IMR-90 (cell line): Measurements from ENCODE around the gene L3HYPDH. TPM values are rescaled to one million over a fixed set of nuclear protein-coding genes. Genes with fewer than 3 reads are reported as not detected.

Source experiments
- ATAC-seq: fragments of 200-7000 bp; cut with Tn5 transposase; 2 replicates; pipeline ENCODE4 v1.9.1; 2020; ENCODE audit warnings: low read depth, mild to moderate bottlenecking, moderate library complexity
- BruUV-seq: library from RNA; stranded (reverse); fragments of 400-500 nt; replicated peaks from 2 replicates; lab custom pipeline; 2021; lab: Mats Ljungman, UMichigan
- CTCF ChIA-PET: fragments of 300-600 bp; formaldehyde crosslinking; extraction: SDS; loops from one replicate; lab custom pipeline; 2021; ENCODE audit warnings: antibody characterized with exemption; lab: Yijun Ruan, JAX
- POLR2A ChIA-PET: fragments of 300-600 bp; sonication (Branson Sonifier 250); formaldehyde crosslinking; loops from one replicate; lab custom pipeline; 2022; ENCODE audit warnings: antibody characterized with exemption; ENCODE audit not compliant: unreplicated experiment; lab: Charles Lee
- DNase-seq: peaks from one replicate; pipeline ENCODE4 v3.0.0; 2013
- H2AFZ ChIP-seq: replicated peaks from 2 replicates; pipeline ENCODE3; 2013; ENCODE audit warnings: low read length, mild to moderate bottlenecking; ENCODE audit not compliant: poor library complexity
- H2AK5ac ChIP-seq: 2 replicates; pipeline ENCODE4 v1.6.1; 2013; ENCODE audit warnings: low read depth, low read length, inconsistent platforms
- H2AK9ac ChIP-seq: replicated peaks from 2 replicates; pipeline ENCODE3; 2013; ENCODE audit warnings: mild to moderate bottlenecking, low read depth, low read length, moderate library complexity; ENCODE audit not compliant: poor library complexity
- H2BK120ac ChIP-seq: 2 replicates; pipeline ENCODE4 v1.6.1; 2013; ENCODE audit warnings: low read depth, low read length, inconsistent platforms
- H2BK15ac ChIP-seq: 3 replicates; pipeline ENCODE4 v1.6.1; 2013; ENCODE audit warnings: low read depth, low read length, inconsistent platforms
- H2BK20ac ChIP-seq: 2 replicates; pipeline ENCODE4 v1.6.1; 2013; ENCODE audit warnings: low read depth, mild to moderate bottlenecking, inconsistent platforms, low read length, moderate library complexity
- H2BK5ac ChIP-seq: 2 replicates; pipeline ENCODE4 v1.6.1; 2013; ENCODE audit warnings: mild to moderate bottlenecking, low read depth, low read length, inconsistent platforms; ENCODE audit not compliant: poor library complexity, severe bottlenecking
- H3K14ac ChIP-seq: replicated peaks from 2 replicates; pipeline ENCODE4 v1.6.1; 2013; ENCODE audit warnings: low read depth, low read length, inconsistent platforms
- H3K18ac ChIP-seq: 2 replicates; pipeline ENCODE4 v1.6.1; 2013; ENCODE audit warnings: low read depth, low read length, control low read depth
- H3K23ac ChIP-seq: 2 replicates; pipeline ENCODE4 v1.6.1; 2013; ENCODE audit warnings: low read depth, low read length, inconsistent platforms
- H3K27ac ChIP-seq: 2 replicates; pipeline ENCODE4 v1.5.1; 2013; ENCODE audit warnings: mild to moderate bottlenecking, control low read depth, low read length; ENCODE audit not compliant: insufficient read depth
- H3K27me3 ChIP-seq: 2 replicates; pipeline ENCODE4 v1.6.1; 2013; ENCODE audit warnings: low read length; ENCODE audit not compliant: control insufficient read depth, insufficient read depth
- H3K36me3 ChIP-seq: 2 replicates; pipeline ENCODE4 v1.6.1; 2013; ENCODE audit warnings: low read length, mixed read lengths; ENCODE audit not compliant: control insufficient read depth, insufficient read depth
- H3K4ac ChIP-seq: 2 replicates; pipeline ENCODE4 v1.6.1; 2013; ENCODE audit warnings: low read depth, low read length, inconsistent platforms
- H3K4me1 ChIP-seq: 2 replicates; pipeline ENCODE4 v1.6.1; 2013; ENCODE audit warnings: low read length, mixed read lengths; ENCODE audit not compliant: control insufficient read depth, insufficient read depth
- H3K4me2 ChIP-seq: 2 replicates; pipeline ENCODE4 v1.6.1; 2013; ENCODE audit warnings: low read depth, mild to moderate bottlenecking, control low read depth, low read length, moderate library complexity
- H3K4me3 ChIP-seq: 2 replicates; pipeline ENCODE4 v1.5.1; 2013; ENCODE audit warnings: low read depth, mild to moderate bottlenecking, control low read depth, low read length, moderate library complexity; ENCODE audit not compliant: insufficient read depth
- H3K56ac ChIP-seq: 2 replicates; pipeline ENCODE4 v1.6.1; 2013; ENCODE audit warnings: low read length, inconsistent platforms; ENCODE audit not compliant: insufficient read depth; ENCODE audit errors: extremely low read depth
- H3K79me1 ChIP-seq, 2 experiments: 2 replicates each; pipeline ENCODE4 v1.6.1; 2013; ENCODE audit warnings: low read length in 2 of 2, inconsistent platforms in 1 of 2, low read depth in 1 of 2
- H3K9ac ChIP-seq: 2 replicates; pipeline ENCODE4 v1.6.1; 2013; ENCODE audit warnings: low read depth, low read length, control low read depth
- H3K9me1 ChIP-seq: 2 replicates; pipeline ENCODE4 v1.6.1; 2013; ENCODE audit warnings: low read length, inconsistent platforms; ENCODE audit not compliant: insufficient read depth
- H3K9me3 ChIP-seq: 2 replicates; pipeline ENCODE4 v1.6.1; 2013; ENCODE audit warnings: low read length; ENCODE audit not compliant: control insufficient read depth, insufficient read depth
- H4K20me1 ChIP-seq: 2 replicates; pipeline ENCODE4 v1.6.1; 2013; ENCODE audit warnings: low read length, inconsistent platforms; ENCODE audit not compliant: insufficient read depth
- H4K5ac ChIP-seq: 2 replicates; pipeline ENCODE4 v1.6.1; 2013; ENCODE audit warnings: mild to moderate bottlenecking, low read depth, low read length, control low read depth
- H4K8ac ChIP-seq, 2 experiments: 2 replicates each; pipeline ENCODE4 v1.6.1; 2013; ENCODE audit warnings: low read depth in 2 of 2, low read length in 2 of 2, control low read depth in 1 of 2, inconsistent platforms in 1 of 2
- H4K91ac ChIP-seq: 2 replicates; pipeline ENCODE4 v1.6.1; 2013; ENCODE audit warnings: low read depth, low read length, inconsistent platforms; ENCODE audit not compliant: insufficient read depth
- CHD1 ChIP-seq: IDR thresholded peaks from 2 replicates; pipeline ENCODE4 v1.6.1; 2012; ENCODE audit warnings: low read depth, low read length, improper control_type of control experiment
- CTCF ChIP-seq: conservative IDR thresholded peaks from 2 replicates; pipeline ENCODE4 v1.5.1; 2012; ENCODE audit warnings: mild to moderate bottlenecking, low read depth, low read length, improper control_type of control experiment
- FOS ChIP-seq: fragments of 150-350 bp; IDR thresholded peaks from 2 replicates; pipeline ENCODE4 v1.6.1; 2016; ENCODE audit warnings: low read depth, low read length
- MAFK ChIP-seq: IDR thresholded peaks from 2 replicates; pipeline ENCODE4 v1.6.1; 2012; ENCODE audit warnings: low read depth, low read length, improper control_type of control experiment
- POLR2A ChIP-seq: IDR thresholded peaks from 2 replicates; pipeline ENCODE4 v1.6.1; 2012; ENCODE audit warnings: mild to moderate bottlenecking, low read depth, low read length
- RCOR1 ChIP-seq: IDR thresholded peaks from 2 replicates; pipeline ENCODE4 v1.6.1; 2012; ENCODE audit warnings: mild to moderate bottlenecking, low read length, improper control_type of control experiment; ENCODE audit not compliant: insufficient replicate concordance
- SMC3 ChIP-seq: fragments of 150-350 bp; IDR thresholded peaks from 2 replicates; pipeline ENCODE4 v1.6.1; 2016; ENCODE audit warnings: low read depth, mild to moderate bottlenecking, antibody characterized with exemption, low read length, moderate library complexity
- WGBS, 2 experiments: methylation state at CpG; one replicate each; pipeline versions ENCODE4 v1.1.5 to v1.1.7; 2013; ENCODE audit warnings: missing lambda C conversion rate in 2 of 2; ENCODE audit not compliant: insufficient read length in 1 of 2; ENCODE audit errors: extremely low coverage in 2 of 2; 5-methylcytosine and 5-hydroxymethylcytosine counted together
- dilution Hi-C: fragments of 300-500 bp; cut with HindIII; formaldehyde crosslinking; loops from one replicate; pipeline ENCODE4 v1.14.3; 2018; ENCODE audit warnings: low sequenced_read_pairs; ENCODE audit not compliant: unreplicated experiment
- in situ Hi-C: fragments of 300-500 bp; cut with MboI; formaldehyde crosslinking; loops from 3 replicates; pipeline ENCODE4 v1.14.3; 2019; ENCODE audit warnings: low sequenced_read_pairs, inconsistent platforms, mixed read lengths
- intact Hi-C: fragments of 100-400 bp; cut with micrococcal nuclease; formaldehyde crosslinking; loops from 2 replicates; pipeline ENCODE4 v1.10.0; 2022
- polyA plus RNA-seq, 3 experiments: library from polyadenylated mRNA; depleted of rRNA; stranded (reverse); fragments of >200 nt; gene quantifications; 2 replicates each; pipeline ENCODE4 v1.2.3, GENCODE V29; 2012; ENCODE audit warnings: low replicate concordance in 1 of 3
- total RNA-seq: library from RNA; depleted of rRNA; stranded (reverse); fragments of >200 nt; gene quantifications from 2 replicates; pipeline ENCODE4 v1.2.3, GENCODE V29; 2012

L3HYPDH gene
- total and polyA plus RNA-seq, 2 of the 4 experiments (the other 2 are of a cell fraction): 40.9 to 49.1 TPM

- H3K23ac ChIP-seq: peak overlapping the region; percentile 76; the same call in 1 of the 2 replicates
- ATAC-seq: no peak
- H3K9me3 ChIP-seq: no peaks in the 10 kb centered on the region
- TF ChIP-seq CHD1 (no peak), SMC3 (no peak), POLR2A (no peak), FOS (no peak), CTCF (no peak), RCOR1 (no peak), MAFK (no peak)
- H3K4me3 ChIP-seq: no peak overlapping the region
- H2AK9ac ChIP-seq: no peak overlapping the region
- in situ Hi-C loops: loop anchor here (25.0 kb wide), 1 partner anchor 607 kb away; the partner anchor contains the start of gene PCNX4
- H3K4me2 ChIP-seq: peak overlapping the region; percentile 85
- no peak overlapping the region for H3K27ac ChIP-seq
- dilution Hi-C loops: no loop called here
- WGBS, 2 experiments: no CpG with 5 or more reads among the region's 1 CpG
- CTCF ChIA-PET: no interaction called here
- H4K8ac ChIP-seq: peak overlapping the region; percentile 20 to 22; a peak in 1 of 4 replicates
- H4K20me1 ChIP-seq: peaks cover 20% of the 10 kb centered on the region; the same call in 1 of the 2 replicates
- DNase-seq: no peak
- peak overlapping the region; percentile 68; the same call in 1 of the 2 replicates for H2BK120ac ChIP-seq
- H2BK5ac ChIP-seq: peak overlapping the region; percentile 40
- H3K4me1 ChIP-seq: peaks cover 13% of the 10 kb centered on the region
- peaks cover 15 to 65% of the 10 kb centered on the region in 2 experiments for H3K79me1 ChIP-seq
- H4K5ac ChIP-seq: no peak overlapping the region
- no peak overlapping the region; the same call in 1 of the 2 replicates for H2BK20ac ChIP-seq
- peaks cover 18% of the 10 kb centered on the region for H3K36me3 ChIP-seq
- peaks cover 10% of the 10 kb centered on the region for H3K9me1 ChIP-seq
- H3K56ac ChIP-seq: no peak overlapping the region
- intact Hi-C loops: no loop called here
- POLR2A ChIA-PET: no interaction called here
- H2AFZ ChIP-seq: no peak overlapping the region
- H3K18ac ChIP-seq: 0 out of 2 replicates have a peak overlapping the region, but pooled peaks have one; percentile 38
- H2AK5ac ChIP-seq: peak overlapping the region; percentile 68; the same call in 1 of the 2 replicates
- H4K91ac ChIP-seq: peak overlapping the region; percentile 21; the same call in 1 of the 2 replicates
- H3K4ac ChIP-seq: peak overlapping the region; percentile 67
- no TSS peak for BruUV-seq
- H3K14ac ChIP-seq: peak overlapping the region; percentile 46
- no peaks in the 10 kb centered on the region for H3K27me3 ChIP-seq
- H3K9ac ChIP-seq: peak overlapping the region; percentile 15; the same call in 1 of the 2 replicates
- peak overlapping the region; percentile 38; the same call in 1 of the 3 replicates for H2BK15ac ChIP-seq
Measured at GRCh38 chr14:59480166-59480565, 4.0 kb downstream of the L3HYPDH start.
